Tongue (tissue), 2 donors: Measurements from ENCODE around the gene ZBTB44. TPM values are rescaled to one million over a fixed set of nuclear protein-coding genes. Genes with fewer than 3 reads are reported as not detected.
"Not testable (repeated sequence)": the region's sequence is repeated elsewhere in the genome, so short reads cannot be mapped to it uniquely, and the experiment has no call there.

Source experiments
- DNase-seq: peaks from one replicate; pipeline ENCODE4 v3.0.0-alpha.2; 2015
- total RNA-seq: library from RNA; depleted of rRNA; stranded (reverse); fragments of >200 nt; gene quantifications from one replicate; pipeline ENCODE4 v1.2.3, GENCODE V29; 2014

ZBTB44 gene
- total RNA-seq, 1 donor from 2014 or later = 91.6 TPM

DNA sequence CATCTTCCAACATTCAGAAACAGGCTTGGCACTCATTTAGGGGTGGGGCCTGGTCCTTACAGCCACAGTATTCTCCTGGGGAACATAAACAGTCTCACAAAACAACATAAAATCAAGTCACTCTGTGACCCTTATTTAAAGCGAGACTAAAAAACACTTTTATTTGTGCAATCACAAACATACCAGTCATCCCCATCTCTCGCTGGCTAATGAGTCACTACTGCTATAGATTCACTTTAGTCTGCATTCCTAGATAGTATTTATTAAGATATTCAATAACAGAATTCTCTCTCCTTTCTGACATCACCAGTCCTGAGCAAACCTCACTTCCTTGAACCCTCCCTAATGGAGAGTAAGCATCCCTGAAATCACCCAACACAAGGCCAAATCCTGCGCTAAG lies 68.0 kb downstream of the ZBTB44 start:
- DNase-seq = no peak

DNA sequence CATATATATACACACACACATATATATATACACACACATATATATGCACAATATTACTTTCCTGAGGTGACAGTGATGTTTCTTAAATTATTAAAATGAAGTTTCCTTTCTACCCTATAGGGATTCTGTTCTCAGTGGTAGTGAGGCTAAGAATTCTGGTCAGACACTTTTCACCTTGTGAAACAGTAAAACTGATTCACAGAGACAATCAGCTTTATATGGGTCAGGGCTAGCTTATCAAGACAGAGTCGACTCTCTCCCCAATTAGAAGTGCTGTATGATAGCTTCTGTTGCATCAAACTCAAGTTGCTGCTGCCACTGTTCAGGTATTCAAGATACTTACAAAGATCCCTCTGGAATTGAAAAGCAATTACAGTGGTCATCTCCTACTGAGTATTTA lies 68.4 kb downstream of the ZBTB44 start:
- no peak for DNase-seq

DNA sequence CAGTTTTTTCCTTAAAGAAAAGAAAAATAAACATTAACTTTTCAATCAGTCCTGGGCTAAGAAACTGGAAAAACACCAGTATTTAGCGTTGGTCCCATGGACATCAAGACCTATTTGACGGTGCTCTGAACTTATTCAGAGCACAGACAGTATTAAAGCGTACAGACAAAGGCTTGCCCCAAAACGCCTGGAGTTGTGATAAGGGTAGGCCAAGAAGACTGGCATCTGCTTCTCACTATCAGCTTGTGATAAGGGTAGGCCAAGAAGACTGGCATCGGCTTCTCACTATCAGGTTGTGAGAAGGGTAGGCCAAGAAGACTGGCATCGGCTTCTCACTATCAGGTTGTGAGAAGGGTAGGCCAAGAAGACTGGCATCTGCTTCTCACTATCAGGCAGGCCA lies 69.3 kb downstream of the ZBTB44 start:
- DNase-seq = not testable (repeated sequence)

DNA sequence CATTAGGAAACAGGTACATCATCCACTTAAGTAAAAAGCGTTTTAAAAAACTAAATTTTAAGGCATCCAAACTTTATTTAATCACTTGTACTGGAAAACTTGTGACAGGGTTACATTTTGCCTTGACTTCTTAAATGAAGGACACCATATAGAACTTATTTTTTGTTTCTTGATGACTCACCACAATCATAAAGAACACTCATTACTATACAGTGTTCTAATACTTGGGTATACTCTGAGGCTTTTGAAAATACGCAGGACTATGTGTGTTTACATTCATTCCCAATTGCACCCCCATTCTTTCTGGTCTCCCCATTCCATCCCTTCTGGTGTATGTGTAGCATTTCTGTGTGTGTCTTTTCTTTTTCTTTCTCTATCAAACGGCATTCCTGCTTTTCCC lies 69.9 kb downstream of the ZBTB44 start:
- no peak for DNase-seq

DNA sequence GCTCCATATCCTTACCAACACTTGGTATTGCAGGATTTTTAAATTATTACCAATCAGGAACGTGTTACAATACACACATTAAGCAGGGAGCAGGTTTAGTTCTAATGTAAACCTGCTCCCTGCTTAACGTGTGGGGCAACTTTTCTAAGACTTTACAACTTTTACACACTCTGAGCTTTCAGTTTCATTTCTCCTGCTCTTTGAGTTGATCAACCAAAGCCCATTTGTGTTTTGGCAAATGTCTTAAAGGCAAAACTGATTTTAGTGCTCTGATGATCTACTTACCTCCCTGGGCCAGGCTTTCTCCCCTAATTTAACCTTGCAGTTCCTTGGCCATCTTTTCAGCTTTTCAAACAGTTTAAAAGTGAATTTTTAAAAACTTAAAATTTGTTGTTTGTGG lies 70.9 kb downstream of the ZBTB44 start:
- no peak for DNase-seq

DNA sequence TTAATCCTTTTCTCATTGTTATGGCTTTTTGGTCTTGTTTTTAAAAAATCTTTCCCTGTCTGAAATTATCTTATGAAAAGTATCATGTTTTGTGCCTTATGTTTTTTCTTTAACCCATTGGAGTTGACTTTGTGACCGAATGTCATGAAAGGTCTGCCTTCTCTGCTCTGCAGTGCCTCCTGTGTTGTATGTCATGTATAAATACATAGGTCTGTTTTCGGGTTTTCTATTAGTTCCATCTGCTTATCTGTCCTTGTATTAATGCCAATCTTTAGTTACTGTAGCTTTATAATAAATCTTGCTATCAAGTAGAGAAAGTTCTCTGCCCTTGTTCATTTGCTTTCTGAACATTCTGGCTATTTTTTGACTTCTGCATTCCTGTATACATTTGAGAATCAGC lies 73.0 kb downstream of the ZBTB44 start:
- no peak for DNase-seq

DNA sequence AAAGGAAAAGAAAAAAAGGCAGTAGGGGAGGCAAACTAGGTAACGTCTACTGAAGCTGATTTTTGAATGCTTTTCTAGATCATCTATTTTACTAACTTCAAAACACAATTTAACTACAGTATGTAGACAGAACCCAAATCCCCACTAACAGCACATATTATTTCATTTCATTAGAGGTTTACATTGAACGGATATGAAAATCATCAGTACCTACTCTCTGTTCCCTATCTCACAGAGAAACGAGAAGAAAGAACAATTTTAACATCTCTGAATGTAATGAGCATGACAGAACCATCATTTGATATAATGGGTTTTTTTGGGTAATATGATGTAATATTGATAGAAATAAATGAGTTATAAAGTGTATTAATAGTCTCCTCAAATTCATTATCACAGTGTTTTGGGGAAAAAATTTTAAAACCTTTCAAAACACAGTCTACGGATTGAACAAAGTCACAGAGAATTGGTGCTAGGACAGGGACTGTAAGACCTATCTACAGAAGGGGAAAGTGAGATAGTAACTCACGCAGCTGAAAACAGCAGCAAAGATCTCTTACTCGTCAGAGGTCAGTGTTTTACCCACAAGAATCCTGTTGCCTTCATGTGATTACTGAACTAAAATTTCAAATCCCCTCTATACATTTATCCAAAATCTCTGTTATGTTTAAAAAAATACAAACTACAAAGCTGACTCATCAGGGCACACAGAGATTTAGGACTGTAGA lies 77.3 kb downstream of the ZBTB44 start:
- no peak for DNase-seq

DNA sequence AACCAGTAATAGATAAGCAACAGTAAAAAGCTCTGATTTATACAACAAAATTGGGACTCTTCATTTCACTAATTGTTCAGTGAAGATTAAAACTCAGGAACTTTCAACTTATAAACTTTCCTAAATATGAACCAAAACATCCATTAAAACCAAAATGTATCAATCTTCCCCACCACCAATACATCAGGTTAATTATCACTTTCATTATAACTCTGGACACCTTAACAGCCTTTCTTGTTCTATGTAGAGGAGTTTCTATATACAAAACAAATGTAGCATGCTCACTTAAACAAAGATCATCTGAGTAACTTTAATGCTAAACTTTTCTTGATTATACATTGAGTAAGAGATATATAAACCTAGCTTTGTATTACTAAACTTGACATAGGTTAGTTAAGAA lies 80.4 kb downstream of the ZBTB44 start:
- no peak for DNase-seq

DNA sequence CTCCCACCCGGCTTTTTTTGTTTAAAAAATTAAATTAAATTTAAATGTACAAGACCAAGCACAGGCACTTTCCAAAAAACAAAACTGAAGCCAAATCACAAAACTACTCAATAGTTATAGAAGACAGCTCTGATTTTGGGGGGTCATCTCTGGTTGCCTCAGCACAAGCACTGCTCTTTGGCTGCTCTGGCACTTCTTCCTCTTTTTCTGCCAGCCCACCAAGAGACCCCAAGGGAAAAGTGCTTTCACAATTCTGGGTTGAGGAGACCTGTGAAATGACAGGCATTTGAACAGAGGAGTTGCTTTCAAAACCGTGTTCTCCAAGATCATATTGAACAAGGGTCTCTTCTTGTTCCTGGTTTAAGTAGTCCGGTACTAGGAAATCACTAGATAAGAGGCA lies 80.8 kb downstream of the ZBTB44 start:
- not testable (repeated sequence) for DNase-seq

DNA sequence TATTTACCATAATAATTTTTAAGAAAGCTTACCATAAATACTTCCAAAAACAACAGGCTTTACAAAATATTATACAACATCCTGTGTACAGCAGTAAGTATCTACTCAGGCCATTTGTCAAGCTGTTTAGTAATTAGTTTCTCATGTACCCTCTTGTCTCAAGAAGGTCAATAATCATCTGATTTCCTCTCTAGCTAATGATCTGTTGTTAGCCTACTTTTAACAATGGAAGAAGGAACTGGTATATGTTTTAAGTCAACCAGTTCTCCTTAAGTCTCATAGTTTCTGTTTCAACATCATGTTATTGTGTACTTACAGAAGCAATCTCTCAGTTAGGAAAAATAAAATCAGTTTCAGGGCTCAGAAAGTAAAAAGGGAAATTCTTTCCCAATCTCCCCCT lies 81.2 kb downstream of the ZBTB44 start:
- DNase-seq = not testable (repeated sequence)

DNA sequence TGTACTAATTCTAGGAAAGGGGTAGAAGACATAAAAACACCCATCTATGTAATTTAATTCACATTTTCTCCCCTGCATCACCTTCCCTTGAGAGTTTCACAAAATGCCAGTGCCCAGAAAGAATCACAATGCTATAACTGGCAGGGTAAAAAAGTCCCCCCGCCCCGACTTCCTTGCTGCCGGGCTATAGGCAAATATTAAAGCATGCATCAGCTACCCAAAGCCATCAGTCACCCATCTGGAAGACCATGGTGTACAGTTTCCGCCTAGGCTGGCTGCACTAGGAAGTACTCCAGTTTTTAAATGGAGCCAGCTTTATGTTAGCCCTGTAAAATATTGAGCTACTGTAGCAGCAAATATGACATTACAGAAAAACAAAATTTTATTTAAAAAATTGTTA lies 87.3 kb downstream of the ZBTB44 start:
- DNase-seq = no peak

DNA sequence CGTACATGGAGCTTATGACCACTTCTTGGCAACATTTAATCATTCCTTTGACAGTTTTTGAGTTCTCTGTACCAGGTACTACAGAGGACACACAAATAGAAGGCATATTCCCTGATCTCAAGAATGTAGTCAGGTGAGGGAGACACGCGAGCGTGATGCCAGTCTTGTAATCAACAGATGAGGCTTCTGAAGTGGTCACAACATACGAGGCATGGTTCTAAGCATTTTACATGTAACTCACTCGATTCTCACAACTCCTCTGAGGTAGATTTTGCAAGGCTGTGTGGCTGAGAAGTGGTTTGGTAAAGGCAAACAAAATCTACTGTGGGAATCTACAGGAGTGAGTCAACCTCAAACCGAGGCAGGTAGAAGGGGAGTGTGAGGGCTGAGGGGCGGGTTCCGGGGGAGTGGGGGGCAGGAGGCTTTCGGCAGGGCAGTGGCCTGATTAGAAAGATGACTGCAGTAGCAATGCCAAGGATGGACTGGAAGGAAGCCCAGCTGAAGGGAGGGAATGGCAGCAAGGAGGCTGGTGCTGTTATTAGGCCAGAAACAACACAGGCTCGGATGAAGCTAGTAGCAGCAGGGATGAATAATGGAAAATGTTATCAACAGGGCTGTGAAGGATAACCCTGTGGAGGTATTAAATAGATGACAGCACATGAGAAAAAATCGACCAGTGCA lies 91.3 kb downstream of the ZBTB44 start:
- no peak for DNase-seq

DNA sequence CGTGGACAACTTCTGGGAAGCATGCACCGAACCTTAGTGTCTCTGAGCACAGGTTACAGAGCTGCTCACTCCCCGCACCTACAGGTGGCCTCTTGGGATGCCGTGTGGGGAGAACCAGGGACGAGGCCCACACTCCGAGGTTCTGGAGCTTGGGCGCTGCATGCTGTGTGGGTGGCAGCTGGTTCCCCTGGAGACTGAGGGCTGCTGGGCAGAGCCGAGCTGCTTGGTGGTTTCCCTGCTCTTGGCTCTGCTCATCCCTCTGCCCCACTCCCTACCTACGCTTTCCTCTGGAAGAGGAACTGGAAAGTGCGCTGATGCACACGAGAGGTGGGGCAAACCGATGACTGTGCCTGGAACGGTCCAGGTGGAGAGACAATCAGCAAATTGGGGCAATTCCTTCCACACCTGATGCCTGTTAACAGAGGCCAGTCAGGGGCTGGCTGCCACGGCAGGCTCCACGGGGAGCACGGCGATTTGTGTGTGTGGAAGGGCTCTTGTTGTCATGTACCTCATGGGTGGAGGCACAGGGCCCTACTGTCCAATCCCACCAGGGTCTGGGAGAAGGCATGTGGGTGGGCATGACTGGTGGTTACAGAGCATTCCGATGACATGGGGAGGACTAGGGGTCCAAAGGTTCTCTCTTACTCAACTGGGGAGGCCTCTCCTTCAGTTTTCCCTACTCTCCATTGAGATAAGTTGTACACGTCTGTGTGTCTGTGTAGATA lies 94.2 kb downstream of the ZBTB44 start:
- no peak for DNase-seq

DNA sequence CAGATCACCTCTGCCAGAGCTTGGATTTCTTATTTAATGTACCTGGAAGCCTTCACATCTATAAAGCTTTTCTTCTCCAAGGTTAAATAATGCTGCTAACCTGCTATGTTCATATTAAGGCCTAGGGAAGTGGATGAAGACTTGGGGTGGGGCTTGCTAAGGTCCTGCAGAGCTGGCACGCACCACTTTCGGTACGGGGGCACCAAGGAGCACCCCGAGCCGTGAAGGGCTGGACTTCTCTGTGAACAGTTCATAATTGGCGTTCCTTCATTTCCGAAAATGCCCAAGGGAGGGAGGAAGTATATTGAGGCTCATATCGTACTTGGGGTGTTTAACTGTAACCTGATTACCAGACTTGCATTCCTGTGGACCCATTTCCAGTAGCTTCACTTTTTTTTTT lies 95.6 kb downstream of the ZBTB44 start:
- DNase-seq = no peak

DNA sequence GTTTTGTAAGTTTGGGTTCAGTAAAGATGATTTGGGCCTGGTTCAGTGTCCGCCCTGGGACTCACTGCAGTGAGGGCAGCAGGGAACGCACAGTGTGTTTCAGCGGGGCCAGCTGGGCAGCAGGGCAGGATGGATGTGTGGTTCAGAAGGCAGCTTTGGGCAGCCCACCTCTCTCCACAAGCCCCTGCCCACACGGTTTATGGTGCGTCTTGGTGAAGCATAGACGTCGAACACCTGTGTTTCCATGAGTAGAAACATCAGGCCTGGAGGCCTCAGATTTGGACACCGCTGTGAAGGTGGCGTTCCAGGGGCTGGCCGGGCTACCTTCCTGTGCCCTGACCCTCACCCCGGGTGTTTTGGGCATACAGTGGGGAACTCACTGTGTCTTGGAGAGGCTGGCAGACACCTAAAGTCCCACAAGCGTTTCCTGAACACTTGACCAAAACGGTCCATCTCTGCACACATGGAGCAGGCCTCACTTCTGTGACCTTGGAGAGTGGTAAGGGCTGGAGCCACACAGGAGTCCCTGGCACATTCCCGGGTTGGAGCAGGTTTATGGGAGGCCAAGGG lies 96.1 kb downstream of the ZBTB44 start:
- DNase-seq = no peak

DNA sequence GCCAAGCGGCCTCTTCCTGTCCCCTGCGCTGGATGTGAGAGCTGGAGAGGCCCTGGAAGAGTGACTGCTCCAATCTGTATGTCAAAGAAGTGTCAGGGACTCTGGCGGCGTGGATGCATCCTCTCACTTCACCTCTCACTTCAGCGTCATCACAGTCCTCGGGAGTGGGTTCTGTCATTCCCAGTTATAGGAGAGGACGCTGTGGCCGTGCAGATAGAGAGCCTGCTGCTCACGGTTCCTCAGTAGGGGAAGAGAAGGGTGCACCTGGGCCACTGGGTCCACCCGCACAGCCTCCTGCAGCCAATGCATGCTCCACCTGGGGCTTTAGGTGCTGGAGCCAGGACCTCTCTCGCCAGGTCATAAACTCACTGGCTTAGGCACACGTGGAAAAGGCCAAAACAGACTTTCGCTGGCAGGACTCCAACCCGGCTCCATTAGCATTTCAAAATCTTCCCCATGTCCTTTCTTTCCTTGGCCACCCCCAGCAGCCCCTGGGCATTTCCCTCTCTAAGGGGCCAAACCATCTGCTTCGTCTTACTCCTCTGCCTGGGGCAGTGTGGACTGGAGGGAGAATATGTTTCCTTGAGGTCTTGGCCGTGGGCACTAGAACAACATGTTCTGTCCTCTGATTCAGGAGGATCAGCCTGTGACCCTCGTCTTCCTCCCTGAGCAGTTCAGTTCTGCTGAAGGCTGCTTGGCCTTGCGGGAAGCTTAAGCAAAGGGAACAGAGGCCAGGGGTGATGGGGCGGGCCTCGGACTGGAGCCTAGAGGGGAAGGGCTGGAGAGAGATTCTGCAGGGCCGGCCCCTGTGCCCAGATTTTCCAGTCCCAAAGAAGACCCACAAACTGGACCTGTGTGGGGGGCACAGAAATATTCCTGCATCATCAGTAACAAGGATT lies 97.3 kb downstream of the ZBTB44 start:
- no peak for DNase-seq

DNA sequence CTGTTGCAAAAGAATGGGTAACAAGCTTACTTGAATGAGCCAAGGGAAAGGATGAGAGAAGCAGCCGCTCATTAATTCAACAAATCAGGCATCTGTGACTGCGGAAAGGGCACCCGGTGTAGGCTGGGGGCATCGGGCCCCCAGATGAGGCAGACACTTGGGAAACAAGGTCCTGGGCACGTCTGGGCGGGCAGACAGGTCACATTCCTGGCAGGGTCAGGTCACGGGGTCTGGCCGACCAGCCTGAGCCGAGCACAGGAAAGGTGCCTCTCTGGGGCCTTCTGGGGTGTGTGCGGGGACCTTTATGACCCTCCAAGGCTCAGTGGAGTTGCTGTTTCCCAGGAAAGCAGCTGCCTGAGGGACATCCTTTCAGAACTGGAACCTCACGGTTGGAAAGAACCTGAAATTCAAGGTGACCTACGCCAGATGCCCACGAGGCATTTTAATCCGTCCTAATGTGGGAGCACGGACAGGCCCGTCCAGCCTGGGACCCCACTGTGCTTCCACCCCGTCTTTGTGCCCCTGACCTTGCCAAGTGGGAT lies 98.1 kb downstream of the ZBTB44 start:
- DNase-seq = no peak

DNA sequence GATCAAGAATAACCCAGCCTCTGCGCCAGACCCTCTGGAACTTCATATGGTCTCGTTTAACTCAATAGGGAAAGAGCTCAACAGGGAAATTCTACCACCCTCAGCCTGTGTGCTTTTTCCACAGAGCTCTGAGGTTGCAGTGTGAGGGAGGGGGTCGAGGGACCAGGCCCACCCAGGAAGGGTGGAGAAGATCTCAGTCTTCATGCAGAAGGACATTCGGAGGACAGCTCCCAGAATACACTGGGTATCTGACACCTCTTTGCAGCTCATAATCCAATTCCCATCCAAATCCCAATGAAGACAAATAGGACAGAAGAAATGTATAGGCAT lies 98.5 kb downstream of the ZBTB44 start:
- no peak for DNase-seq

DNA sequence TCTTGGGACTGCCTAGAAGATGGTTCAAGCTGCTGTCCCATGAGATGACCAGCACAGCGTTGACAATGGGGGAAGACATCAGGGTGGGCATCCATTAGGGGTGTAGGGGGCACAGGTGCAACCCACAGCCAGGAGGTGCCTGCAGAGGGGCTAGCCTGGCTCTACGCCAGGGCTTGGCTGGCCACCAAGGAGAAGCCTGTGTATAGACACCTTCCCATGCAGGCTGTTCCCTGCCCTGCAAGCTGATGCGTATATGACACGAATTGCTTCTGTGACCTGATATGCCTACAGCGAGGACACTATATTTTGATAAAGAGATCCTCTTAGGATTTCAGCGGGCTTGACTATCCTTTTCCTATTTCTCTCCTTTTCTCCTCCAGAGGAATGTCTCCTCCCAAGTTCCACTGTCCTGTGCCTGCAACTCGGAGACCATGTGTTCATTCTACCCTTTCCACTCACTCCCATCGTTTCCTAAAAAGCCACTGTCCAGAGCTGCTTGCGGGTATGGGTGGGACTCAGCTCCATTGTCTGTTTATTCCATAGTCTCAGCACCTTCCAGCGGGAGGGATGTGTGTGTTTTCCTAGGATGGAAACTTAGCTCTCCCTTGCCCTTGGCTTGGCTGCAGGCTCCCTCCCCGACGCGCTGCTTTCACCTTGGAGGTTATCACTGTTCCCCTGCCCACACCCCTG lies 99.0 kb downstream of the ZBTB44 start:
- no peak for DNase-seq

DNA sequence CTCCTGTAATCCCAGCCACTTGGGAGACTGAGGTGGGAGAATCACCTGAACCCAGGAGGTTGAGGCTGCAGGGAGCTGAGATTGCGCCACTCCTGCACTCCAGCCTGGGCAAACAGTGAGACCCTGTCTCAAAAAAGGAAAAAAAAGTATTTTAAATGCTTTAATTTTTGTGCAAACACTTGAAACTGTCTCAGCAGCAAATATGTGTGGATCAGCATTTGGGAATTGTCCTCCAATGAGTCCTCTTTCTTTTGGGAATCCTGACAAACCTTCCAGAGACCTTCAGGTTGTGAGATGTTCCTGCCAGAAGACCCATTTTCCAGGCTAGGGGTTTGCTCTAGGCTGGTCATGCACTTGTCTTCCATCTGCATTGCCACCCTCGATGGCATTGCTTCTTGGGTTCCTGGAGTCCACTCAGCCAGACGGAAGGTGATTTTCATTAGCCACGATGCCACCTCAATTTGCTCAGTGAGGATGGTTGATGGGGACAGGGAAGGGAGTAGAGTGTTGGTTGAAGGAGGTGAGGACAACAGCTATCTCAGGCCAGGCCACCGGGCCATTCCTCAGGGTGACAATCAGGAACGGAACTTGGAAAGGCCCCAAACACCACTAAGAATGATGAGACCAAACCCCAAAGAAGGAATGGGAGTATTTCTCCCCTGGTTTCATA lies 99.7 kb downstream of the ZBTB44 start:
- no peak for DNase-seq

DNA sequence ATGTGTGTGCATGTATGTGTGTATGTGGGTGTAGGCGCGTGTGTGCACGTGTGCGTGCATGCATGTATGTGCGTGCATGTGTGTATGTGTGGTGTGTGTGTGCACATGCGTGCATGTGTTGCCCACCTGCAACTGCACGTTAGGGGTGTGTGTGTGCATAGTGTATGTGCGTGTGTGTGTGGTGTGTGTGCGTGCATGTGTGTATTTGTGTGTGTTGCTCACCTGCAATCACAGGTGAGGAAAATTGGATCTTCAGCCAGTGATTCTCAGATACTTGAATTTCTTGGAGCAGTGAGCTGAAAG lies 100.8 kb downstream of the ZBTB44 start:
- DNase-seq = no peak
